Peyer's patch (tissue), 4 donors: ENCODE data around the gene ZNF791. TPM values are rescaled to one million over a fixed set of nuclear protein-coding genes. Genes with fewer than 3 reads are reported as not detected.

Experiments used
- DNase-seq, 3 donors: peaks; one replicate each; pipeline ENCODE4 v3.0.0-alpha.2; 2017 to 2019
- H3K27ac ChIP-seq, 4 donors: fragments of 200-600 bp; sonication (generic); one replicate each; pipeline ENCODE4 v1.5.1; 2016 to 2019
- H3K27me3 ChIP-seq, 2 donors: fragments of 200-600 bp; sonication (generic); one replicate each; pipeline ENCODE4 v1.5.1; 2019
- H3K36me3 ChIP-seq, 3 donors: fragments of 200-600 bp; sonication (generic); one replicate each; pipeline ENCODE4 v1.5.1; 2016 to 2019
- H3K4me1 ChIP-seq, 4 donors: fragments of 200-600 bp; sonication (generic); one replicate each; pipeline ENCODE4 v1.5.1; 2016 to 2019
- H3K4me3 ChIP-seq, 4 donors: fragments of 200-600 bp; sonication (generic); 1 replicate in 3 of 4; 2 replicates in 1 of 4; pipeline ENCODE4 v1.5.1; 2016 to 2019; ENCODE audit warnings: mild to moderate bottlenecking in 1 of 4
- H3K9me3 ChIP-seq, 4 donors: fragments of 200-600 bp; sonication (generic); one replicate each; pipeline ENCODE4 v1.5.1; 2016 to 2019; ENCODE audit warnings: mild to moderate bottlenecking in 1 of 4
- POLR2A ChIP-seq, 2 donors: fragments of 450-650 bp; IDR thresholded peaks; one replicate each; pipeline ENCODE4 v1.5.1; 2017; ENCODE audit warnings: antibody characterized with exemption in 2 of 2, mild to moderate bottlenecking in 2 of 2, moderate library complexity in 2 of 2
- total RNA-seq, 4 donors: library from RNA; depleted of rRNA; stranded (reverse); fragments of >200 nt; gene quantifications; one replicate each; pipeline ENCODE4 v1.1.0, GENCODE V29; 2016
- TF ChIP-seq, protein P1 (sequence below), 6 experiments: fragments of 450-650 bp in 4 of 6; fragments of 200-600 bp in 2 of 6; sonication (generic) in 1 of 6; IDR thresholded peaks; one replicate each; pipeline ENCODE4 v1.5.1; 2017 to 2019; ENCODE audit warnings: antibody characterized with exemption in 6 of 6, mild to moderate bottlenecking in 3 of 6, moderate library complexity in 1 of 6

The ZNF791 gene
- total RNA-seq, 4 donors from 2014 or later = 17.2 to 34.6 (median 29.3) TPM

DNA sequence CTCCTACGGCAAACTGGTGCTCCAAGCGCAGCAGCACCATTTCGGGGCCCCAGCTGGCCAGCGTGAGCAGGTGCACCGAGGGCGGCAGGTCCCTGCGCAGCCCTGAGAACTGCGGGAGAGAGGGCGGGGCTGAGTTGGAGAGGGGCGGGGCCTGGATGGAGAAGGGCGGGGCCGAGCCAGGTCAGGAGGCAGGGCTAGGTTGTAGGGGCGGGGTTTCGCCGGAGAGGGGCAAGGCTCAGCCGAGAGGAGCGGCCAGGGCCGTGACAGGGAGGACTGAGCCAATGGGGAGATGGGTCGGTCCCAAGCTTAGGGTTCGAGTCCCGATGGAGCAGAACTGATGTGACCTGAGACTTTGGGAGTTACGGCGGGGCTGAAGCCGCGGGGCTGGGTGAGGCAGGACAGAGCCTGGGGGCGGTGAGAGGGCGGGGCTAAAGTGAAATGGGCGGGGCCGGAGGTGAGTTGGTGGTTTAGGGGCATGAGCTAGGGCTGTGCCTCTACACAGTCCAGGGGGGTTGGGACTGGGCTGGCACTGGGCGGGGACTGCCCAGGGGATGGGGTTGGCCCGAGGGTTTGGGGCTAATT is 36.9 kb downstream of the ZNF791 start:
- peaks cover 0 to 9% (median 0%) of the 10 kb centered on the region in 3 donors for H3K36me3 ChIP-seq
- no peak overlapping the region for H3K27ac ChIP-seq
- H3K4me3 ChIP-seq = peak overlapping the region in 3 of 4 donors; percentile 12 to 42 (median 42)
- TF ChIP-seq POLR2A (IDR thresholded peaks at IDR 0.05) = no peak
- TF ChIP-seq, protein P1, sequence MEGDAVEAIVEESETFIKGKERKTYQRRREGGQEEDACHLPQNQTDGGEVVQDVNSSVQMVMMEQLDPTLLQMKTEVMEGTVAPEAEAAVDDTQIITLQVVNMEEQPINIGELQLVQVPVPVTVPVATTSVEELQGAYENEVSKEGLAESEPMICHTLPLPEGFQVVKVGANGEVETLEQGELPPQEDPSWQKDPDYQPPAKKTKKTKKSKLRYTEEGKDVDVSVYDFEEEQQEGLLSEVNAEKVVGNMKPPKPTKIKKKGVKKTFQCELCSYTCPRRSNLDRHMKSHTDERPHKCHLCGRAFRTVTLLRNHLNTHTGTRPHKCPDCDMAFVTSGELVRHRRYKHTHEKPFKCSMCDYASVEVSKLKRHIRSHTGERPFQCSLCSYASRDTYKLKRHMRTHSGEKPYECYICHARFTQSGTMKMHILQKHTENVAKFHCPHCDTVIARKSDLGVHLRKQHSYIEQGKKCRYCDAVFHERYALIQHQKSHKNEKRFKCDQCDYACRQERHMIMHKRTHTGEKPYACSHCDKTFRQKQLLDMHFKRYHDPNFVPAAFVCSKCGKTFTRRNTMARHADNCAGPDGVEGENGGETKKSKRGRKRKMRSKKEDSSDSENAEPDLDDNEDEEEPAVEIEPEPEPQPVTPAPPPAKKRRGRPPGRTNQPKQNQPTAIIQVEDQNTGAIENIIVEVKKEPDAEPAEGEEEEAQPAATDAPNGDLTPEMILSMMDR (IDR thresholded peaks at IDR 0.05) = peak in 2 of 6 experiments; percentile 6 to 24
- H3K27me3 ChIP-seq = no peaks in the 10 kb centered on the region
- no peaks in the 10 kb centered on the region for H3K9me3 ChIP-seq
- peak; percentile 34 to 89 (median 80) for DNase-seq
- H3K4me1 ChIP-seq = peaks cover 0 to 14% (median 0%) of the 10 kb centered on the region in 4 donors

GRCh38 chr19:12648088-12648487 is 37.4 kb downstream of the ZNF791 start:
- TF ChIP-seq, protein P1 (IDR thresholded peaks at IDR 0.05) = no peak
- TF ChIP-seq POLR2A (IDR thresholded peaks at IDR 0.05) = no peak
- H3K36me3 ChIP-seq = peaks cover 0 to 9% (median 0%) of the 10 kb centered on the region in 3 donors
- no peak for DNase-seq
- H3K9me3 ChIP-seq = no peaks in the 10 kb centered on the region
- no peak overlapping the region for H3K27ac ChIP-seq
- H3K27me3 ChIP-seq = no peaks in the 10 kb centered on the region
- peak overlapping the region in 3 of 4 donors; percentile 12 to 42 (median 42) for H3K4me3 ChIP-seq
- peaks cover 0 to 14% (median 0%) of the 10 kb centered on the region in 4 donors for H3K4me1 ChIP-seq

- Histone ChIP-seq H3K36me3 (peaks cover 0 to 11% (median 0%) of the 10 kb centered on the region in 3 donors), H3K4me1 (peaks cover 0 to 14% (median 0%) of the 10 kb centered on the region in 4 donors), H3K9me3 (no peaks in the 10 kb centered on the region), H3K27me3 (no peaks in the 10 kb centered on the region), H3K27ac (no peak overlapping the region), H3K4me3 (no peak overlapping the region)
- TF ChIP-seq, protein P1 (IDR thresholded peaks at IDR 0.05) = no peak
- no peak for TF ChIP-seq POLR2A (IDR thresholded peaks at IDR 0.05)
- DNase-seq = peak in 1 of 3 donors; percentile 22
These were observed 39.2 kb downstream of the ZNF791 start for GRCh38 chr19:12649941-12650340.

GRCh38 chr19:12652219-12652618 is 41.5 kb downstream of the ZNF791 start:
- no peak for DNase-seq
- Histone ChIP-seq H3K27me3 (no peaks in the 10 kb centered on the region), H3K27ac (no peak overlapping the region), H3K9me3 (no peaks in the 10 kb centered on the region), H3K4me1 (peaks cover 0 to 13% (median 0%) of the 10 kb centered on the region in 4 donors), H3K36me3 (peaks cover 0 to 32% (median 0%) of the 10 kb centered on the region in 3 donors), H3K4me3 (no peak overlapping the region)
- TF ChIP-seq, protein P1 (IDR thresholded peaks at IDR 0.05) = no peak

GRCh38 chr19:12655546-12655945 is 44.8 kb downstream of the ZNF791 start:
- Histone ChIP-seq H3K27ac (no peak overlapping the region), H3K4me1 (no peaks in the 10 kb centered on the region), H3K4me3 (no peak overlapping the region), H3K9me3 (no peaks in the 10 kb centered on the region), H3K36me3 (peaks cover 0 to 53% (median 0%) of the 10 kb centered on the region in 3 donors), H3K27me3 (no peaks in the 10 kb centered on the region)
- DNase-seq = no peak
- TF ChIP-seq, protein P1 (IDR thresholded peaks at IDR 0.05) = no peak
- TF ChIP-seq POLR2A (IDR thresholded peaks at IDR 0.05) = no peak
